Kidney (tissue), 14 donors: ENCODE results near the gene NAPG. TPM values are rescaled to one million over a fixed set of nuclear protein-coding genes. Genes with fewer than 3 reads are reported as not detected.

Experiments
- DNase-seq, 5 donors: peaks; one replicate each; pipeline ENCODE4 v3.0.0-alpha.2; 2013 to 2020
- FAIRE-seq: peaks from 2 replicates; lab custom pipeline; 2012; peaks lifted over from hg19 to GRCh38; lab: Jason Lieb, UNC
- H3K27ac ChIP-seq, 2 donors: one replicate each; pipeline ENCODE4 v1.7.0; 2013; ENCODE audit warnings: low read depth in 2 of 2, low read length in 2 of 2, inconsistent platforms in 1 of 2
- H3K27me3 ChIP-seq: one replicate; pipeline ENCODE4 v1.7.1; 2013; ENCODE audit warnings: low read length, inconsistent platforms; ENCODE audit not compliant: control insufficient read depth, insufficient read depth
- H3K36me3 ChIP-seq, 3 donors: one replicate each; pipeline versions ENCODE4 v1.7.0 to v1.7.1; 2013; ENCODE audit warnings: low read length in 3 of 3, control low read depth in 1 of 3, inconsistent platforms in 1 of 3; ENCODE audit not compliant: insufficient read depth in 3 of 3, control insufficient read depth in 2 of 3
- H3K4me1 ChIP-seq, 3 donors: one replicate each; pipeline versions ENCODE4 v1.7.0 to v1.7.1; 2013; ENCODE audit warnings: low read length in 3 of 3, inconsistent platforms in 1 of 3, low read depth in 1 of 3; ENCODE audit not compliant: control insufficient read depth in 2 of 3, insufficient read depth in 2 of 3
- H3K4me3 ChIP-seq, 3 donors: one replicate each; pipeline versions ENCODE4 v1.7.0 to v1.8.1; 2013; ENCODE audit warnings: low read length in 3 of 3, control low read depth in 1 of 3, inconsistent platforms in 1 of 3
- H3K9ac ChIP-seq, 3 donors: one replicate each; pipeline versions ENCODE4 v1.7.0 to v1.7.1; 2013; ENCODE audit warnings: low read length in 3 of 3, control low read depth in 1 of 3, inconsistent platforms in 1 of 3
- H3K9me3 ChIP-seq, 3 donors: one replicate each; pipeline versions ENCODE4 v1.7.0 to v1.7.1; 2013; ENCODE audit warnings: low read length in 3 of 3, control low read depth in 1 of 3, inconsistent platforms in 1 of 3; ENCODE audit not compliant: control insufficient read depth in 2 of 3, insufficient read depth in 1 of 3
- intact Hi-C: fragments of 100-400 bp; cut with DNase I; formaldehyde crosslinking; loops from one replicate; pipeline ENCODE4 v1.11.1; 2022
- polyA plus RNA-seq: library from polyadenylated mRNA; stranded (reverse); fragments of 350-450 nt; fragmentation: Illumina TruSeq; extraction: RNeasy Lipid Tissue Mini Kit (QIAGEN cat#74804); gene quantifications from one replicate; pipeline ENCODE4 v1.2.3, GENCODE V29; 2014; ENCODE audit warnings: low read depth, low replicate concordance; ENCODE audit not compliant: insufficient read depth
- total RNA-seq: library from RNA; stranded (reverse); fragmentation: NEBNext Ultra II Directional; extraction: Animal tissue kit (Norgen Biotek cat#: 25700); gene quantifications from one replicate; pipeline ENCODE4 v1.2.1, GENCODE V29; 2021
- TF ChIP-seq, protein P1 (sequence below): IDR thresholded peaks from 3 replicates; pipeline ENCODE4 v1.5.1; 2012; ENCODE audit warnings: mild to moderate bottlenecking, moderate library complexity, borderline replicate concordance; ENCODE audit not compliant: insufficient read depth; ENCODE audit errors: extremely low read depth
- donor health status: control.
- donor health status: control.
- donor health status: control.
- donor health status: control.
- donor health status: control.
- donor health status: DM: yes; HTN: yes; CAD: no.
- donor health status: Normal renal cell carcinoma (clear cell type).

Gene NAPG
- total and polyA plus RNA-seq, 2 donors from 2014 or later, result 15.0 to 39.4 TPM

DNA sequence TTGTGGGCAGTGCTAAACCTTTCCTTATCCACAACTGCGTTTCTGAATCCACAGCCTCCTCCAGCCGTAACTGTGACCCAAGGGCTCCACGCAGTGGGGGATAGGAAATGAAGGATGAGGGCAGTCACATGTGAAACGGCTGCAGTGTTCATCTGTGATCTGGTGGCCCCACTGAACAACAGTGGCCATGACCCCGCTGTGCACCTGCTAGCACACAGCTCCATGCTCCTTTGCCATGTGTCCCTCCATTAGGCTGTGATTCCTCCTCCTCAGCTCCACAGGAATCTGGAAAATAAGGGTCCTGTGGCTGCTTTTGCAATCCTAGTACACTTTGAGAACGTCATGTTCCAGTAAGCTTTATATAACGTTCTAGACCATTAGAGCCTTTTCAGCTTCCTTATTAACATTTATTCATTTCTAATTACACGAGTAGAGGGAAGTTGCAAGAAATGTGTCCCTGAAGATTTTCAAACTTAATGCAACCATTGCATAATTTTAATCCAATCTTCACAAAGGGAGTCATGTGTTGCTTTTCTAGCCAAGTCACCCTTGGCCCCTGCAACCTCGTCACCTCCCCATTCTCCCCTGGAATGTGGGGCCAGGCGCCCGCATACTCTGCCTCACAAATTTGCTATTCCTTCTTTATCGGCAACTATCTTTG, 7.1 kb upstream of the NAPG start:
- no peak for FAIRE-seq
- peak overlapping the region in 2 of 3 donors; percentile 2 to 19 for H3K4me3 ChIP-seq
- H3K9me3 ChIP-seq, result no peaks in the 10 kb centered on the region
- intact Hi-C loops, result loop anchor here (10.0 kb wide), 1 partner anchor 514 kb away; no protein-coding TSS in a partner anchor
- peak; percentile 67 to 89 (median 80) for DNase-seq
- H3K27me3 ChIP-seq, result no peaks in the 10 kb centered on the region
- TF ChIP-seq, protein P1, sequence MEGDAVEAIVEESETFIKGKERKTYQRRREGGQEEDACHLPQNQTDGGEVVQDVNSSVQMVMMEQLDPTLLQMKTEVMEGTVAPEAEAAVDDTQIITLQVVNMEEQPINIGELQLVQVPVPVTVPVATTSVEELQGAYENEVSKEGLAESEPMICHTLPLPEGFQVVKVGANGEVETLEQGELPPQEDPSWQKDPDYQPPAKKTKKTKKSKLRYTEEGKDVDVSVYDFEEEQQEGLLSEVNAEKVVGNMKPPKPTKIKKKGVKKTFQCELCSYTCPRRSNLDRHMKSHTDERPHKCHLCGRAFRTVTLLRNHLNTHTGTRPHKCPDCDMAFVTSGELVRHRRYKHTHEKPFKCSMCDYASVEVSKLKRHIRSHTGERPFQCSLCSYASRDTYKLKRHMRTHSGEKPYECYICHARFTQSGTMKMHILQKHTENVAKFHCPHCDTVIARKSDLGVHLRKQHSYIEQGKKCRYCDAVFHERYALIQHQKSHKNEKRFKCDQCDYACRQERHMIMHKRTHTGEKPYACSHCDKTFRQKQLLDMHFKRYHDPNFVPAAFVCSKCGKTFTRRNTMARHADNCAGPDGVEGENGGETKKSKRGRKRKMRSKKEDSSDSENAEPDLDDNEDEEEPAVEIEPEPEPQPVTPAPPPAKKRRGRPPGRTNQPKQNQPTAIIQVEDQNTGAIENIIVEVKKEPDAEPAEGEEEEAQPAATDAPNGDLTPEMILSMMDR, result peak; percentile 9
- no peaks in the 10 kb centered on the region for H3K36me3 ChIP-seq
- H3K4me1 ChIP-seq, result peaks cover 0 to 9% (median 3%) of the 10 kb centered on the region in 3 donors
- H3K9ac ChIP-seq, result no peak overlapping the region
- H3K27ac ChIP-seq, result no peak overlapping the region

GRCh38 chr18:10519366-10519765, 6.5 kb upstream of the NAPG start:
- no peak overlapping the region for H3K4me3 ChIP-seq
- DNase-seq, result no peak
- H3K27me3 ChIP-seq, result no peaks in the 10 kb centered on the region
- no peak overlapping the region for H3K27ac ChIP-seq
- TF ChIP-seq, protein P1, result no peak
- H3K4me1 ChIP-seq, result peaks cover 0 to 9% (median 3%) of the 10 kb centered on the region in 3 donors
- intact Hi-C loops, result loop anchor here (10.0 kb wide), 1 partner anchor 515 kb away; no protein-coding TSS in a partner anchor
- FAIRE-seq, result no peak
- H3K9me3 ChIP-seq, result no peaks in the 10 kb centered on the region
- H3K36me3 ChIP-seq, result no peaks in the 10 kb centered on the region
- H3K9ac ChIP-seq, result no peak overlapping the region

DNA sequence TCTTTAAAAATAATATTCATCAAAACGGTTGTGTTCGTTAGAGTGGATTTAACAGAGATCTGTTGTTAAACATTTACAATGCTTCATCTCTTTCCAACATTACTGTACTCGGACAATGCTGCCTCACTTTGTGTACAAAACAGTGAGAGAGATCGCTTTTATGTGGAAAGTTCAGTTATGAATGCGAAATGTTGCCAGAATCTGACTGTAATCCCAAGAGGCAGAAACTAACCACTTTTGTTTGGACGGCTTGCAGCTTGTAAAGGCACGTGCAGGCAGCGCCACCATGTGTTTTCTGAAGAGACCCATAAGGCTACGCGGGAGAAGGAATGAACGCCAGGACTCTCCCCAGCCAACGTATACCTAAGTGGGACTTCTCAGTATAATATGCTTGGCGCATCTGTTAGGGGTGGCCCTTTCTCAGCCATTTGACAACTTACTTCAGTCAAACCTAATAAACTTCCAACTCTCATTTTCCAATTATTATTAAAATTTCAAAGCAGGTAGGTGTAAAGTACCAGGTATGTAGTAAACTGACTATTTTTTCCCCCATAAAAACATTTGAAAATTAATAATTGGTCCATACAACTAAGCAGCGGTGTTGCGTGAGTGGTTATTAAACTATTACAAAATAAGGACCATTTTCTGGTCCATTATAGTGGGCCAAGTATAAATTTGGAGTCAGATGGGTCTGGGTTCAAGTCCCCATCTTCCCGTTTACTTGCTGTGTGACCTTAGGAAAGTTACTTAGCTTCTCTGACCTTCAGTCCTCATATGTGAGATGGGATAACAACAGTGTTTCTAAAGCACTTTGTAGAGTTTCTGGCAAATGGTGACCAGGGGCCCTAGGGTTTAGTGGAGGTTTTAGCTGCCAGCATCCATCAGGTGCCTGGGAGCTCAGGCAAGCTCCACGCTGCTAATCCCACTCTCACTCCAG, 5.6 kb upstream of the NAPG start:
- Histone ChIP-seq H3K27ac (no peak overlapping the region), H3K4me1 (peaks cover 0 to 9% (median 6%) of the 10 kb centered on the region in 3 donors), H3K9me3 (no peaks in the 10 kb centered on the region), H3K4me3 (peak overlapping the region; percentile 21 to 31 (median 26)), H3K36me3 (no peaks in the 10 kb centered on the region), H3K27me3 (no peaks in the 10 kb centered on the region), H3K9ac (peak overlapping the region in 1 of 3 donors; percentile 21)
- TF ChIP-seq, protein P1, result peak; percentile 77
- DNase-seq, result peak; percentile 85 to 95 (median 92)
- intact Hi-C loops, result loop anchor here (10.0 kb wide), 1 partner anchor 515 kb away; no protein-coding TSS in a partner anchor
- peak; percentile 85 for FAIRE-seq
